Ishikawa (cell line): ENCODE measurements around the gene SPATA2.

Experiments
- CEBPB ChIP-seq: IDR thresholded peaks from 2 replicates; pipeline ENCODE4 v1.6.1; 2012
- CREB1 ChIP-seq: IDR thresholded peaks from 2 replicates; pipeline ENCODE4 v1.6.1; 2012; ENCODE audit warnings: low read depth
- EGR1 ChIP-seq: IDR thresholded peaks from 2 replicates; pipeline ENCODE4 v1.6.1; 2012
- EP300 ChIP-seq: IDR thresholded peaks from 2 replicates; pipeline ENCODE4 v1.6.1; 2012; ENCODE audit warnings: borderline replicate concordance
- FOXM1 ChIP-seq: IDR thresholded peaks from 2 replicates; pipeline ENCODE4 v1.6.1; 2012; ENCODE audit warnings: low read depth, borderline replicate concordance
- NFIC ChIP-seq: IDR thresholded peaks from 2 replicates; pipeline ENCODE4 v1.6.1; 2012
- RAD21 ChIP-seq: IDR thresholded peaks from 2 replicates; pipeline ENCODE4 v1.6.1; 2012; ENCODE audit warnings: low read depth
- TAF1 ChIP-seq: IDR thresholded peaks from 2 replicates; pipeline ENCODE4 v1.6.1; 2012; ENCODE audit warnings: low read depth, mild to moderate bottlenecking
- TCF12 ChIP-seq: IDR thresholded peaks from 2 replicates; pipeline ENCODE4 v1.6.1; 2012; ENCODE audit warnings: low read depth
- TEAD4 ChIP-seq: IDR thresholded peaks from 2 replicates; pipeline ENCODE4 v1.6.1; 2012
- YY1 ChIP-seq: IDR thresholded peaks from 2 replicates; pipeline ENCODE4 v1.6.1; 2012; ENCODE audit warnings: low read depth
- ZBTB7A ChIP-seq: IDR thresholded peaks from 2 replicates; pipeline ENCODE4 v1.6.1; 2012; ENCODE audit warnings: low read depth
- TF ChIP-seq, protein P1 (sequence below): IDR thresholded peaks from 2 replicates; pipeline ENCODE4 v1.6.1; 2012
- TF ChIP-seq, protein P2 (sequence below): IDR thresholded peaks from 2 replicates; pipeline ENCODE4 v1.6.1; 2012
- TF ChIP-seq, protein P3 (sequence below): IDR thresholded peaks from 2 replicates; pipeline ENCODE4 v1.6.1; 2012; ENCODE audit warnings: low read depth, mild to moderate bottlenecking

The SPATA2 gene

DNA sequence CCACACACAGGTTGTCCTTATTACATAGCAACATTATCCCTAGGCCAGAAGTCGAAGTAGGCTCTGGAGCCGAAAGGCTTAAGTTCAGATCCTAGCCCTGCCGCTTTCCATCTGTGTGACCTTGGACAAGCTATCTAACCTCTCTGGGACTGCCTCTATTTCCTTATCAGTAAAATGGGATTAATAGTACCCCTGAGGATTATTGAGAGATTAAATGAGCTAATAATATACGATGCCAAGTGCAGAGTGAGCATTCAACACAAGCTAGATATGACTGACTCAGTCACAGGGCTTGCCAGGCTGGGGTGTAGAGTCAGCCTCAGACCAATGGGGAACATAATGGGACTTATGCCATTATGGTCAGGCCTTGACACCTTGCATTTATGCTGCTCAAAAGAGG, 8.9 kb upstream of the SPATA2 start:
- no peak for TF ChIP-seq TCF12
- no peak for TF ChIP-seq YY1

DNA sequence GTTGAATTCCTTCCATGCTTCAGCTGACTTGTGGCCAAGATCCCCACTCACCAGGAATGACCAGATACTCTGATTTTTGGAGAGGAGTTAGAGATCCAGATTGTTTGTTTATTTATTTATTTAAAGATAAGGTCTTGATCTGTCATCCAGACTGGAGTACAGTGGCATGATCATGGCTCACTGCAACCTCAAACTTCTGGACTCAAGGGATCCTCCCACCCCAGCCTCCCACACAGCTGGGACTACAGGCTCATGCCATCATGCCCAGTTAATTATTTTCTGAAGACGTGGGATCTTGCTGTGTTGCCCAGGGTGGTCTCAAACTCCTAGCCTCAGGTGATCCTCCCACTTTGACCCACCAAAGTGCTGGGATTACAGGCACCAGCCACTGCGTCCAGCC, 4.1 kb upstream of the SPATA2 start:
- TF ChIP-seq TAF1: no peak
- TF ChIP-seq NFIC: no peak
- no peak for TF ChIP-seq CREB1
- TF ChIP-seq ZBTB7A: no peak
- TF ChIP-seq RAD21: no peak
- no peak for TF ChIP-seq FOXM1
- no peak for TF ChIP-seq YY1
- no peak for TF ChIP-seq TCF12
- TF ChIP-seq CEBPB: no peak
- TF ChIP-seq, protein P1, sequence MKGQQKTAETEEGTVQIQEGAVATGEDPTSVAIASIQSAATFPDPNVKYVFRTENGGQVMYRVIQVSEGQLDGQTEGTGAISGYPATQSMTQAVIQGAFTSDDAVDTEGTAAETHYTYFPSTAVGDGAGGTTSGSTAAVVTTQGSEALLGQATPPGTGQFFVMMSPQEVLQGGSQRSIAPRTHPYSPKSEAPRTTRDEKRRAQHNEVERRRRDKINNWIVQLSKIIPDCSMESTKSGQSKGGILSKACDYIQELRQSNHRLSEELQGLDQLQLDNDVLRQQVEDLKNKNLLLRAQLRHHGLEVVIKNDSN: no peak
- TF ChIP-seq EP300: no peak
- TF ChIP-seq EGR1: no peak
- no peak for TF ChIP-seq TEAD4
- TF ChIP-seq, protein P2, sequence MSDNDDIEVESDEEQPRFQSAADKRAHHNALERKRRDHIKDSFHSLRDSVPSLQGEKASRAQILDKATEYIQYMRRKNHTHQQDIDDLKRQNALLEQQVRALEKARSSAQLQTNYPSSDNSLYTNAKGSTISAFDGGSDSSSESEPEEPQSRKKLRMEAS: no peak

DNA sequence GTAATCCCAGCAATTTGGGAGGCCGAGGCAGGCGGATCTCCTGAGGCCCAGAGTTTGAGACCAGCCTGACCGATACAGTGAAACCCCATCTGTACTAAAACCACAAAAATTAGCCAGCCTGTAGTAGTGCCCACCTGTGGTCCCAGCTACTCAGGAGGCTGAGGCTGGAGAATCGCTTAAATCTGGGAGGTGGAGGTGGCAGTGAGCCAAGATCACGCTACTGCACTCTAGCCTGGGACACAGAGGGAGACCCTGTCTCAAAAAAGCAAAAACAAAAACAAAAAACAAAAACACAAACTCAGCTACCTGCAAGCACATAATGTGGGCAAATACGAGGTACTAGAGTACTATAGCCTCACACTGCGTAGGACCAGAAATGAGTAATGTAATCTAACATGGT, 3.7 kb upstream of the SPATA2 start:
- TF ChIP-seq, protein P3, sequence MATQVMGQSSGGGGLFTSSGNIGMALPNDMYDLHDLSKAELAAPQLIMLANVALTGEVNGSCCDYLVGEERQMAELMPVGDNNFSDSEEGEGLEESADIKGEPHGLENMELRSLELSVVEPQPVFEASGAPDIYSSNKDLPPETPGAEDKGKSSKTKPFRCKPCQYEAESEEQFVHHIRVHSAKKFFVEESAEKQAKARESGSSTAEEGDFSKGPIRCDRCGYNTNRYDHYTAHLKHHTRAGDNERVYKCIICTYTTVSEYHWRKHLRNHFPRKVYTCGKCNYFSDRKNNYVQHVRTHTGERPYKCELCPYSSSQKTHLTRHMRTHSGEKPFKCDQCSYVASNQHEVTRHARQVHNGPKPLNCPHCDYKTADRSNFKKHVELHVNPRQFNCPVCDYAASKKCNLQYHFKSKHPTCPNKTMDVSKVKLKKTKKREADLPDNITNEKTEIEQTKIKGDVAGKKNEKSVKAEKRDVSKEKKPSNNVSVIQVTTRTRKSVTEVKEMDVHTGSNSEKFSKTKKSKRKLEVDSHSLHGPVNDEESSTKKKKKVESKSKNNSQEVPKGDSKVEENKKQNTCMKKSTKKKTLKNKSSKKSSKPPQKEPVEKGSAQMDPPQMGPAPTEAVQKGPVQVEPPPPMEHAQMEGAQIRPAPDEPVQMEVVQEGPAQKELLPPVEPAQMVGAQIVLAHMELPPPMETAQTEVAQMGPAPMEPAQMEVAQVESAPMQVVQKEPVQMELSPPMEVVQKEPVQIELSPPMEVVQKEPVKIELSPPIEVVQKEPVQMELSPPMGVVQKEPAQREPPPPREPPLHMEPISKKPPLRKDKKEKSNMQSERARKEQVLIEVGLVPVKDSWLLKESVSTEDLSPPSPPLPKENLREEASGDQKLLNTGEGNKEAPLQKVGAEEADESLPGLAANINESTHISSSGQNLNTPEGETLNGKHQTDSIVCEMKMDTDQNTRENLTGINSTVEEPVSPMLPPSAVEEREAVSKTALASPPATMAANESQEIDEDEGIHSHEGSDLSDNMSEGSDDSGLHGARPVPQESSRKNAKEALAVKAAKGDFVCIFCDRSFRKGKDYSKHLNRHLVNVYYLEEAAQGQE: no peak
- TF ChIP-seq CEBPB (no peak), FOXM1 (no peak), EP300 (no peak), ZBTB7A (no peak), CREB1 (no peak), TEAD4 (no peak)

DNA sequence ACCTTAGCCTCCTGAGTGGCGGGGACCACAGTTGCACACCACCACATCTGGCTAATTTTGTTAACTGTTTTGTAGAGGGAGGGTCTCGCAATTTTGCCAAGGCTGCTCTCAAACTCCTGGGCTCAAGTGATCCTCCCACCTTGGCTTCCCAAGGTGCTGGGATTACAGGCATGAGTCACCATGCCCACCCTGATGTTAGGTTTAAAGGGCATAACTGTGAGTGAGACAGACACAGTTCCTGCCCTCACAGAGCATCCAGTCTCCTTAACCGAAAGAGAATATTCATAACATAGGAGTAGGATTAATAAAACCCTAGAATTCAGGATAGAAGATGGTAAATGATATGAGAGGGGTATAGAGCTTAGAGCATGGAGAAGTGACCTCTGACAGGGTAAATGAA, 3.1 kb upstream of the SPATA2 start:
- TF ChIP-seq CREB1 (no peak), YY1 (no peak), NFIC (no peak), RAD21 (no peak), TAF1 (no peak), FOXM1 (no peak), ZBTB7A (no peak), EP300 (no peak), CEBPB (no peak), TCF12 (no peak), EGR1 (no peak), TEAD4 (no peak)
- TF ChIP-seq, protein P3: no peak
- TF ChIP-seq, protein P1: no peak
- TF ChIP-seq, protein P2: no peak

DNA sequence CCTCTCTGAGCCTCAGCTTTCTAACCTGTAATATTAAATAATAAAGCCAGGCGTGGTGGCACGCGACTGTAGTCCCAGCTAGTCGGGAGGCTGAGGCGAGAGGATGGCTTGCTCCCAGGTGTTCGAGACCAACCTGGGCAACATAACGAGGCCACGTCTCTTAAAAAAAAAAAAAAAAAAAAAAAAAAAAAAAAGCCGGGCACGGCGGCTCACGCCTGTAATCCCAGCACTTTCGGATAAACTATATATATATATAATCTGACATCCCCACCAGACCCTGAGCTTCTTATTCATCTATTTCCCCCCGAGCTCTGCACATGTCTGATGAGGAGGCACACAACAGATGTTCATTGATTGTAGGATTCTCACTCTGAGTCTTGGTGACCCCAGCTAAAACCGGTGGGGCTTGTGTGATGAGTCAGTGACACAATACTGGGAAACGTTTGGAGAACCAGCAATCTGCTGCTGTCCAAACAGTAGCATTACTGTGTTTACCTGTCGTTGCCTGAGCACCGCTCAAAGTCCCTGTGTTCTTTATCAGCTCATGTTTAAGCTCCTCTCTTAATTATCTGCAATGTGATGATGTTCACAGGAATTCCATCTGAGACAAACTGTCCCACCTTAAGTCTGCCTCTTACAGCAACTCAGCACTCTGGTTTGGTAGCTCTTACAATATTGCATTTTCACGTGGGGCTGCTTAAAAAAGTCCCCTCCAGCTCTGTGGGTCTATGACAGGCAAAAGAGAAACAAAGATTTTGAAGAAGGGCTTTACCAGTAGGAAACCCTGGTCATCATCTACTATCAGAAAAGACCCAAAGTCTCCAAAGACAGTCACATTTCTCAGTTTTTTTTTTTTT, 1.0 kb upstream of the SPATA2 start:
- TF ChIP-seq YY1 (no peak), RAD21 (no peak), TEAD4 (no peak), CEBPB (no peak), NFIC (no peak), TAF1 (no peak), CREB1 (no peak), FOXM1 (no peak), EGR1 (no peak)
- TF ChIP-seq, protein P1: no peak

DNA sequence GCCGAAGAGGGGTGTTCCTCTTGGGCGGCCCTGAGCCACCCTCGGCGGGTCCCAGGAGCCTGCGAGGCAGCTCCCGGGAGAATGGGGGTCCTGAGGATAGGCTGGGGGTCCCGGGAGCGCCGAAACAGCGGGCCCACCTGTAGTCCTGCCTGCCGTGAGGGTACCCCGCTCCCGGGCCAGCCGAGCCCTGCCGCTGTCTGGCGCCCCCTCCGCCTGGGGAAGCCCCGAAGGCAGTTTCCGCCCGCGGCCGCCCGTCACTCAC, 280 bp downstream of the SPATA2 start:
- TF ChIP-seq CEBPB: no peak
- no peak for TF ChIP-seq EP300
